Measurements from ENCODE around the gene RAVER1. TPM values are rescaled to one million over a fixed set of nuclear protein-coding genes. Genes with fewer than 3 reads are reported as not detected.

The RAVER1 gene
- total and polyA plus RNA-seq, 9 of the 15 experiments (the other 6 are each of a cell fraction or from before 2014, with no cell fraction given), result 0.06 to 113 (median 7.0) TPM

GRCh38 chr19:10270616-10271394 is 62.5 kb downstream of the RAVER1 start, which contains the start of gene ICAM1 (continued):
- no peak for TF ChIP-seq BMI1 (IDR thresholded peaks at IDR 0.05; ENCODE audit: low read length)
- no peak for TF ChIP-seq ZNF518B (CRISPR knock-in tag; IDR thresholded peaks at IDR 0.05)
- TF ChIP-seq MCM2 (IDR thresholded peaks at IDR 0.05; ENCODE audit: low read depth), result no peak
- no peak for TF ChIP-seq E2F3 (CRISPR knock-in tag; IDR thresholded peaks at IDR 0.05)
- peak; percentile 67; the same call in 1 of the 2 replicates for TF ChIP-seq FOXJ2 (tag; IDR thresholded peaks at IDR 0.05)
- no peak for TF ChIP-seq BRF1 (IDR thresholded peaks at IDR 0.05; ENCODE audit: borderline replicate concordance, extremely low read depth, insufficient read length)
- TF ChIP-seq TCF15 (CRISPR knock-in tag; IDR thresholded peaks at IDR 0.05), result no peak
- no peak for TF ChIP-seq ZNF586 (CRISPR knock-in tag; conservative IDR thresholded peaks at IDR 0.05)
- TF ChIP-seq STAT5B (CRISPR knock-in tag; IDR thresholded peaks at IDR 0.05), result no peak
- no peak for TF ChIP-seq BCL6 (CRISPR knock-in tag; IDR thresholded peaks at IDR 0.05)
- TF ChIP-seq ZBTB9 (CRISPR knock-in tag; IDR thresholded peaks at IDR 0.05), result no peak
- peak; percentile 12; the same call in 1 of the 2 replicates for TF ChIP-seq CBFA2T2 (conservative IDR thresholded peaks at IDR 0.05)
- no peak for TF ChIP-seq NUFIP1 (IDR thresholded peaks at IDR 0.05; ENCODE audit: partially characterized antibody)
- TF ChIP-seq NBN (IDR thresholded peaks at IDR 0.05; ENCODE audit: low read depth), result no peak
- no peak for TF ChIP-seq U2AF1 (optimal IDR thresholded peaks at IDR 0.05; ENCODE audit: low read depth, low read length)
- no peak for TF ChIP-seq SFPQ (IDR thresholded peaks at IDR 0.05; ENCODE audit: low read depth, low read length)
- no peak for TF ChIP-seq HBP1 (CRISPR knock-in tag; IDR thresholded peaks at IDR 0.05)
- TF ChIP-seq SRSF3 (IDR thresholded peaks at IDR 0.05; ENCODE audit: insufficient read depth, low read length), result no peak
- TF ChIP-seq ZSCAN29 (IDR thresholded peaks at IDR 0.05), result peak; percentile 96
- peak; percentile 94 for TF ChIP-seq ZNF24 (IDR thresholded peaks at IDR 0.05)

Measured in K562 (cell line).